HG03039 (cell line): ENCODE data around the gene PGM1.

Source experiments
- ATAC-seq: cut with Tn5 transposase; IDR thresholded peaks from one replicate; pipeline ENCODE4 v1.9.1; 2021; ENCODE audit warnings: mild to moderate bottlenecking, moderate library complexity; ENCODE audit not compliant: unreplicated experiment

PGM1 gene

GRCh38 chr1:63630666-63631065, 37.5 kb downstream of the PGM1 start:
- no peak for ATAC-seq

- no peak for ATAC-seq
Measured at GRCh38 chr1:63632110-63632509, 38.9 kb downstream of the PGM1 start.

GRCh38 chr1:63633281-63633680, 40.1 kb downstream of the PGM1 start:
- no peak for ATAC-seq

- no peak for ATAC-seq
Measured at GRCh38 chr1:63634471-63634870, 41.3 kb downstream of the PGM1 start.

DNA sequence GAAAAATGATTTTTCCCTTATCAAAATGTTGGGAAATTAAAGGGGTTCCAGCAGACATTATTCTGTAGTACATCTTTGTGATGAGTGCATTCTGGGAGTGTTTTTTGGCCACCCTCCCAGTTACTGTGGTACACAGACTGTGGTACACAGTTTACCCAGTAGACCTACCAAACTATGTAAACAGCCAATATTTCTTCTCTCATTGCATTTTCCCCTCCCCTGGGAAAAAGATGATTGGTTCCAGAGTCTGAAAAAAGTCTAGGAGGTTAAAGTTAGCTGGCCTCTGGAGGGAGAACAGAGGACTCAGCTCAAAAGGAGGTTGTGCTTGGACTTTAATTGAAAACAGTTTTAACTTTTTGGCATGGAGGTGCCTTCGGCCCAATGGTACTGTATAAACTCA, 42.5 kb downstream of the PGM1 start:
- ATAC-seq: no peak

- ATAC-seq: no peak
Measured at GRCh38 chr1:63636192-63637105, 43.2 kb downstream of the PGM1 start.

DNA sequence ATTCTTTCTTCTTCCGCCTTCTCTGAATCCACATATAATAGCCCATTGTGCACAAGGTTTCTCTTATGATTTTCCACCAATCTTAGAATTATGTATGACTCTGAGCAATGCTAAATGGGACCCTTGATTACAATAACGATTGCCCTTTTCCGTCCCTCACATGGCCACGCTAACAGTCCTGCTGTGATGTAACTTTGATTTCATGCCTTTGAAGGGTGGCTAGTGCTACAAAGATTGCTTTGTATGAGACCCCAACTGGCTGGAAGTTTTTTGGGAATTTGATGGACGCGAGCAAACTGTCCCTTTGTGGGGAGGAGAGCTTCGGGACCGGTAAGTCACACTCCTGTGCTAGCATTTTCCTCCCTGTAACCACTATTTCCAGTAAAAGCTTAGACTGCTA, 45.3 kb downstream of the PGM1 start:
- no peak for ATAC-seq

GRCh38 chr1:63638875-63639274, 45.7 kb downstream of the PGM1 start:
- no peak for ATAC-seq

GRCh38 chr1:63640633-63641567, 47.7 kb downstream of the PGM1 start:
- ATAC-seq: no peak

- no peak for ATAC-seq
Measured at GRCh38 chr1:63641615-63642014, 48.4 kb downstream of the PGM1 start.

- no peak for ATAC-seq
Measured at GRCh38 chr1:63642901-63643300, 49.7 kb downstream of the PGM1 start.

DNA sequence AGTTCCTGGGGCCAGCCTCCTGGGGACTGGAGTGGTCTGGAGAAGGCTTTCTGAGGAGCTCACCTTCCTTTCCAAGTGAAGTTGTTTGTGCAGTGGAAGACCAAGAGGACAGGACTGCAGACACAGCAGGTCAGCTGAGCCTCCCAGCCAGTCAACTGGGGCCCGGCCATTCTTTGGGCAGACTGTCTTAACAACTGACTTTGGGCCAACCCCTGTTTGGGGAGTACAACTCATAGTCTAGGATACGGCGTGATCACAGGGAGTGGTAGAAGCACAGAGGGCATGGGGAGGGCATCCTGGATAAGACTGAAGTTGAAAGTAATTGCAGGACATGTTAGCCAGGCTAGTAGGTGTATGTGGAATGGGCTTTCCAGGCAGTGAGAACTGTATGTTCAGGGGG, 50.3 kb downstream of the PGM1 start:
- ATAC-seq: no peak

- ATAC-seq: no peak
Measured at GRCh38 chr1:63643926-63644325, 50.7 kb downstream of the PGM1 start.

DNA sequence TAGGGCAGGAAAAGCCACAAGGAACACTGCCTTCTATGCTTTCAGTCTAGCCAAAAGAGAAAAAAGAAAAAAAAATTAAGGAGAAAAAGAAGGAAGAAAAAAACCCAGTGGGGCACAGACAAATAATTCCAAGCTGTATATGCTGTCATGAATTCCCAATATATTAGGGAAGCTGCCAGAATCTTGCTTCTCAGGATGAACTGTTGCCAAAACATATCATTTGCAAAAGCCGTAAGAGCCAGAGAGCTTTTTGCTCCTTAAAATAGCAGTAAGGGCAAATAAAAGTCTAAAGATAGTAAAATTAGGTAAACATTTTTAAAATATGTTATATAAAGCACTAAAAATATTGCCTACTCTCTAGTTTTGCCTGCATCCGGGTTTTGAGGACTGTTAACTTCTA, 52.1 kb downstream of the PGM1 start:
- ATAC-seq: no peak

- ATAC-seq: no peak
Measured at GRCh38 chr1:63648689-63649088, 55.5 kb downstream of the PGM1 start.

- no peak for ATAC-seq
Measured at GRCh38 chr1:63651161-63651701, 58.0 kb downstream of the PGM1 start.

- no peak for ATAC-seq
Measured at GRCh38 chr1:63653976-63654375, 60.8 kb downstream of the PGM1 start.

- ATAC-seq: no peak
Measured at GRCh38 chr1:63659448-63659847, 66.2 kb downstream of the PGM1 start.

GRCh38 chr1:63662056-63662836, 69.0 kb downstream of the PGM1 start:
- ATAC-seq: no peak

DNA sequence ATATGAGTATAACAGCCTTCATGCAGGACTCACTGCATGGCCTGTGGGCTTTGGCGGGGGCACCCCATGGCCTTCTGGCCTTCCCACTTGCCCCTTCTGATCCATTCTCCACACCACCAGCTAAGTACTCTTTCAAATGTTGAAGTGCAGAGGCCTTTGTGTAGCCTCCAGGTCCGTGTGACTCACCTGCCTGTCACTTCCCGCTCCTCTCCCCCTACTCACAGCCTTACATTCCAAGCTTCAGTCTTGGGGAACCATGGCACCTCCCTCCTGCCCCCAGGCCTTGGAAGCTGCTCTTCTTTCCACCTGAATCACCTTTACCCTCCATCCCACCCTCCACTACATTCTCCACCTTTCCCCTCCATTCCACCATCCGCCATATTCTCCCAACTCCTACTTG, 69.6 kb downstream of the PGM1 start:
- no peak for ATAC-seq

GRCh38 chr1:63663301-63663700, 70.1 kb downstream of the PGM1 start:
- ATAC-seq: no peak
